ENCODE results near the gene VAV3.

DNA sequence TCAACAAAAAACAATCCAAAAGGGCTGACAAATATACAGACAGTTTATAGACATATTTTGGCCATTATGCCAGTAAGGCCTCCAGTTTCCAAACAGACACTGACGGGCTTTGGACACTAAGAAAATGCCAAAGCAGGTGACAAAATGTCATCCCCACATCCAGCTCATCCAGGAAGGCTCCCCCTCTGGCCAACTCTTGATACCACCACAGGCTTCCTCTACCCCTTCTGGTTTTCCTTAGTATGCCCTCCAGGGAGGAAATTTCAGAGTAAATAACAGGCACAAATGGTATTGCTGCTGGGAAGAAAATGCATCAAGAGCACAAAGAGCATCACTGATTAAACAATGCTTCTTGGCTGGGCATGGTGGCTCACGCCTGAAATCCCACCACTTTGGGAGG lies 225.3 kb downstream of the VAV3 start:
- TF ChIP-seq, protein P1, sequence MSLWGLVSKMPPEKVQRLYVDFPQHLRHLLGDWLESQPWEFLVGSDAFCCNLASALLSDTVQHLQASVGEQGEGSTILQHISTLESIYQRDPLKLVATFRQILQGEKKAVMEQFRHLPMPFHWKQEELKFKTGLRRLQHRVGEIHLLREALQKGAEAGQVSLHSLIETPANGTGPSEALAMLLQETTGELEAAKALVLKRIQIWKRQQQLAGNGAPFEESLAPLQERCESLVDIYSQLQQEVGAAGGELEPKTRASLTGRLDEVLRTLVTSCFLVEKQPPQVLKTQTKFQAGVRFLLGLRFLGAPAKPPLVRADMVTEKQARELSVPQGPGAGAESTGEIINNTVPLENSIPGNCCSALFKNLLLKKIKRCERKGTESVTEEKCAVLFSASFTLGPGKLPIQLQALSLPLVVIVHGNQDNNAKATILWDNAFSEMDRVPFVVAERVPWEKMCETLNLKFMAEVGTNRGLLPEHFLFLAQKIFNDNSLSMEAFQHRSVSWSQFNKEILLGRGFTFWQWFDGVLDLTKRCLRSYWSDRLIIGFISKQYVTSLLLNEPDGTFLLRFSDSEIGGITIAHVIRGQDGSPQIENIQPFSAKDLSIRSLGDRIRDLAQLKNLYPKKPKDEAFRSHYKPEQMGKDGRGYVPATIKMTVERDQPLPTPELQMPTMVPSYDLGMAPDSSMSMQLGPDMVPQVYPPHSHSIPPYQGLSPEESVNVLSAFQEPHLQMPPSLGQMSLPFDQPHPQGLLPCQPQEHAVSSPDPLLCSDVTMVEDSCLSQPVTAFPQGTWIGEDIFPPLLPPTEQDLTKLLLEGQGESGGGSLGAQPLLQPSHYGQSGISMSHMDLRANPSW (CRISPR knock-in tag; IDR thresholded peaks at IDR 0.05), result no peak
- TF ChIP-seq ZEB2 (IDR thresholded peaks at IDR 0.05) (no peak), CREB1 (IDR thresholded peaks at IDR 0.05) (no peak), CREB1 (CRISPR knock-in tag; IDR thresholded peaks at IDR 0.05) (no peak), JUND (IDR thresholded peaks at IDR 0.05; ENCODE audit: borderline replicate concordance, low read depth, low read length) (no peak), JUND (tag; IDR thresholded peaks at IDR 0.05; ENCODE audit: borderline replicate concordance, low read depth, low read length) (no peak), MAFK (IDR thresholded peaks at IDR 0.05; ENCODE audit: low read length) (no peak)
- TF ChIP-seq, protein P2, sequence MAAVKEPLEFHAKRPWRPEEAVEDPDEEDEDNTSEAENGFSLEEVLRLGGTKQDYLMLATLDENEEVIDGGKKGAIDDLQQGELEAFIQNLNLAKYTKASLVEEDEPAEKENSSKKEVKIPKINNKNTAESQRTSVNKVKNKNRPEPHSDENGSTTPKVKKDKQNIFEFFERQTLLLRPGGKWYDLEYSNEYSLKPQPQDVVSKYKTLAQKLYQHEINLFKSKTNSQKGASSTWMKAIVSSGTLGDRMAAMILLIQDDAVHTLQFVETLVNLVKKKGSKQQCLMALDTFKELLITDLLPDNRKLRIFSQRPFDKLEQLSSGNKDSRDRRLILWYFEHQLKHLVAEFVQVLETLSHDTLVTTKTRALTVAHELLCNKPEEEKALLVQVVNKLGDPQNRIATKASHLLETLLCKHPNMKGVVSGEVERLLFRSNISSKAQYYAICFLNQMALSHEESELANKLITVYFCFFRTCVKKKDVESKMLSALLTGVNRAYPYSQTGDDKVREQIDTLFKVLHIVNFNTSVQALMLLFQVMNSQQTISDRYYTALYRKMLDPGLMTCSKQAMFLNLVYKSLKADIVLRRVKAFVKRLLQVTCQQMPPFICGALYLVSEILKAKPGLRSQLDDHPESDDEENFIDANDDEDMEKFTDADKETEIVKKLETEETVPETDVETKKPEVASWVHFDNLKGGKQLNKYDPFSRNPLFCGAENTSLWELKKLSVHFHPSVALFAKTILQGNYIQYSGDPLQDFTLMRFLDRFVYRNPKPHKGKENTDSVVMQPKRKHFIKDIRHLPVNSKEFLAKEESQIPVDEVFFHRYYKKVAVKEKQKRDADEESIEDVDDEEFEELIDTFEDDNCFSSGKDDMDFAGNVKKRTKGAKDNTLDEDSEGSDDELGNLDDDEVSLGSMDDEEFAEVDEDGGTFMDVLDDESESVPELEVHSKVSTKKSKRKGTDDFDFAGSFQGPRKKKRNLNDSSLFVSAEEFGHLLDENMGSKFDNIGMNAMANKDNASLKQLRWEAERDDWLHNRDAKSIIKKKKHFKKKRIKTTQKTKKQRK (IDR thresholded peaks at IDR 0.05; ENCODE audit: borderline replicate concordance, low read depth, low read length), result no peak
